ENCODE measurements around the gene TPM3. TPM values are rescaled to one million over a fixed set of nuclear protein-coding genes. Genes with fewer than 3 reads are reported as not detected.
"Not testable (repeated sequence)": the region's sequence is repeated elsewhere in the genome, so short reads cannot be mapped to it uniquely, and the experiment has no call there.

Gene TPM3
- total RNA-seq, 1 experiment from 2014 or later = 703 TPM

GRCh38 chr1:154170547-154171222 is 21.2 kb downstream of the TPM3 start:
- no peak for DNase-seq (ENCODE audit: low read depth)

GRCh38 chr1:154167461-154167860 is 24.4 kb downstream of the TPM3 start:
- DNase-seq (ENCODE audit: low read depth) = no peak

- no peak for DNase-seq (ENCODE audit: low read depth)
Observed at GRCh38 chr1:154166207-154166606, 25.7 kb downstream of the TPM3 start.

- no peak for DNase-seq (ENCODE audit: low read depth)
Observed at GRCh38 chr1:154159554-154159953, 32.3 kb downstream of the TPM3 start.

GRCh38 chr1:154158307-154159125 is 33.4 kb downstream of the TPM3 start:
- no peak for DNase-seq (ENCODE audit: low read depth)

- DNase-seq (ENCODE audit: low read depth) = no peak
Observed at GRCh38 chr1:154157520-154158306, 34.2 kb downstream of the TPM3 start.

- no peak for DNase-seq (ENCODE audit: low read depth)
Observed at GRCh38 chr1:154155251-154155650, 36.6 kb downstream of the TPM3 start.

- DNase-seq (ENCODE audit: low read depth) = no peak
Observed at GRCh38 chr1:154154534-154155191, 37.2 kb downstream of the TPM3 start, which contains the start of gene NUP210L. NUP210L (minus strand) TSS chr1:154155073.

GRCh38 chr1:154154053-154154452 is 37.8 kb downstream of the TPM3 start:
- DNase-seq (ENCODE audit: low read depth) = no peak

- DNase-seq (ENCODE audit: low read depth) = no peak
Observed at GRCh38 chr1:154151311-154151710, 40.6 kb downstream of the TPM3 start.

GRCh38 chr1:154148807-154149206 is 43.1 kb downstream of the TPM3 start:
- peak; percentile 59 for DNase-seq (ENCODE audit: low read depth)

GRCh38 chr1:154147505-154147904 is 44.4 kb downstream of the TPM3 start:
- not testable (repeated sequence) for DNase-seq (ENCODE audit: low read depth)

GRCh38 chr1:154145986-154146385 is 45.9 kb downstream of the TPM3 start:
- DNase-seq (ENCODE audit: low read depth) = no peak

GRCh38 chr1:154142358-154142757 is 49.5 kb downstream of the TPM3 start:
- no peak for DNase-seq (ENCODE audit: low read depth)

- no peak for DNase-seq (ENCODE audit: low read depth)
Observed at GRCh38 chr1:154141240-154141639, 50.7 kb downstream of the TPM3 start.

GRCh38 chr1:154137888-154138287 is 54.0 kb downstream of the TPM3 start:
- no peak for DNase-seq (ENCODE audit: low read depth)

- DNase-seq (ENCODE audit: low read depth) = no peak
Observed at GRCh38 chr1:154133256-154133655, 58.6 kb downstream of the TPM3 start.

GRCh38 chr1:154129391-154129970 is 62.4 kb downstream of the TPM3 start:
- DNase-seq (ENCODE audit: low read depth) = peak; percentile 18

- DNase-seq (ENCODE audit: low read depth) = not testable (repeated sequence)
Observed at GRCh38 chr1:154123205-154123604, 68.7 kb downstream of the TPM3 start.

GRCh38 chr1:154117642-154118041 is 74.3 kb downstream of the TPM3 start:
- DNase-seq (ENCODE audit: low read depth) = no peak

- DNase-seq (ENCODE audit: low read depth) = no peak
Observed at GRCh38 chr1:154115180-154115579, 76.7 kb downstream of the TPM3 start.

Measured in HT1080 (cell line).